ENCODE data around the gene ERC2. TPM values are rescaled to one million over a fixed set of nuclear protein-coding genes. Genes with fewer than 3 reads are reported as not detected.

The ERC2 gene
- total RNA-seq, 2 donors from 2014 or later = 1.2 TPM; not detected in 1

GRCh38 chr3:56288258-56288657, 180.0 kb downstream of the ERC2 start:
- H3K36me3 ChIP-seq = no peaks in the 10 kb centered on the region
- no peaks in the 10 kb centered on the region for H3K9me3 ChIP-seq
- H3K27me3 ChIP-seq (replicated peaks; ENCODE audit: insufficient read depth) = no peaks in the 10 kb centered on the region
- TF ChIP-seq CTCF (IDR thresholded peaks at IDR 0.05) = no peak
- H3K27ac ChIP-seq = no peak overlapping the region
- H3K4me3 ChIP-seq = no peak overlapping the region
- ATAC-seq (ENCODE audit: insufficient number of reproducible peaks, low FRiP score, low read depth) (no peak), DNase-seq (ENCODE audit: low spot score) (no peak)
- H3K4me1 ChIP-seq (ENCODE audit: control insufficient read depth in 1 of 2, low read depth in 2 of 2) = no peaks in the 10 kb centered on the region

- DNase-seq (ENCODE audit: low spot score) (no peak), ATAC-seq (ENCODE audit: insufficient number of reproducible peaks, low FRiP score, low read depth) (no peak)
- H3K36me3 ChIP-seq = no peaks in the 10 kb centered on the region
- no peak for TF ChIP-seq CTCF (IDR thresholded peaks at IDR 0.05)
- no peak overlapping the region for H3K4me3 ChIP-seq
- H3K27ac ChIP-seq = no peak overlapping the region
- H3K9me3 ChIP-seq = no peaks in the 10 kb centered on the region
- no peaks in the 10 kb centered on the region for H3K4me1 ChIP-seq (ENCODE audit: control insufficient read depth in 1 of 2, low read depth in 2 of 2)
- no peaks in the 10 kb centered on the region for H3K27me3 ChIP-seq (replicated peaks; ENCODE audit: insufficient read depth)
Measured at GRCh38 chr3:56282341-56282740, 185.9 kb downstream of the ERC2 start.

- DNase-seq (ENCODE audit: low spot score) = no peak
- no peak for TF ChIP-seq CTCF (IDR thresholded peaks at IDR 0.05)
- no peaks in the 10 kb centered on the region for H3K27me3 ChIP-seq (replicated peaks; ENCODE audit: insufficient read depth)
- no peak for ATAC-seq (ENCODE audit: insufficient number of reproducible peaks, low FRiP score, low read depth)
- no peak overlapping the region for H3K27ac ChIP-seq
- H3K4me1 ChIP-seq (ENCODE audit: control insufficient read depth in 1 of 2, low read depth in 2 of 2) = no peaks in the 10 kb centered on the region
- no peaks in the 10 kb centered on the region for H3K9me3 ChIP-seq
- H3K4me3 ChIP-seq = no peak overlapping the region
- H3K36me3 ChIP-seq = no peaks in the 10 kb centered on the region
Measured at GRCh38 chr3:56277236-56277635, 191.0 kb downstream of the ERC2 start.

- no peak for ATAC-seq (ENCODE audit: insufficient number of reproducible peaks, low FRiP score, low read depth)
- no peak overlapping the region for H3K27ac ChIP-seq
- H3K4me1 ChIP-seq (ENCODE audit: control insufficient read depth in 1 of 2, low read depth in 2 of 2) = no peaks in the 10 kb centered on the region
- no peak for DNase-seq (ENCODE audit: low spot score)
- no peak overlapping the region for H3K4me3 ChIP-seq
- H3K9me3 ChIP-seq = no peaks in the 10 kb centered on the region
- H3K27me3 ChIP-seq (replicated peaks; ENCODE audit: insufficient read depth) = no peaks in the 10 kb centered on the region
- no peak for TF ChIP-seq CTCF (IDR thresholded peaks at IDR 0.05)
- H3K36me3 ChIP-seq = no peaks in the 10 kb centered on the region
Measured at GRCh38 chr3:56275120-56275519, 193.1 kb downstream of the ERC2 start.

GRCh38 chr3:56269755-56270535, 198.3 kb downstream of the ERC2 start:
- ATAC-seq (ENCODE audit: insufficient number of reproducible peaks, low FRiP score, low read depth) (no peak), DNase-seq (ENCODE audit: low spot score) (no peak)
- Histone ChIP-seq H3K9me3 (no peaks in the 10 kb centered on the region), H3K27ac (no peak overlapping the region), H3K36me3 (no peaks in the 10 kb centered on the region), H3K4me1 (ENCODE audit: control insufficient read depth in 1 of 2, low read depth in 2 of 2) (no peaks in the 10 kb centered on the region), H3K27me3 (replicated peaks; ENCODE audit: insufficient read depth) (no peaks in the 10 kb centered on the region), H3K4me3 (no peak overlapping the region)
- TF ChIP-seq CTCF (IDR thresholded peaks at IDR 0.05) = no peak
